H1 (cell line): ENCODE measurements around the gene ST6GALNAC5. TPM values are rescaled to one million over a fixed set of nuclear protein-coding genes. Genes with fewer than 3 reads are reported as not detected.

Source experiments
- CTCF ChIA-PET: fragments of 300-600 bp; sonication (Branson Sonifier 250); formaldehyde crosslinking; loops from one replicate; lab custom pipeline; 2021; ENCODE audit not compliant: partially characterized antibody; lab: Charles Lee
- POLR2A ChIA-PET: fragments of 300-600 bp; sonication (Branson Sonifier 250); formaldehyde crosslinking; loops from one replicate; lab custom pipeline; 2021; ENCODE audit warnings: inconsistent platforms; ENCODE audit not compliant: partially characterized antibody; lab: Charles Lee
- DNase-seq, 2 experiments: peaks; one replicate each; pipeline versions ENCODE4 v3.0.0 to v3.0.0-alpha.2; 2010 to 2022; ENCODE audit warnings: low spot score in 2 of 2, low read depth in 1 of 2, mixed read lengths in 1 of 2
- FAIRE-seq: peaks from 2 replicates; lab custom pipeline; 2011; peaks lifted over from hg19 to GRCh38; lab: Jason Lieb, UNC
- H2AFZ ChIP-seq: 2 replicates; pipeline ENCODE4 v1.8.1; 2012; ENCODE audit warnings: low read length, inconsistent platforms
- H2AK5ac ChIP-seq: 2 replicates; pipeline ENCODE4 v1.6.1; 2013; ENCODE audit warnings: low read depth, low read length
- H2BK120ac ChIP-seq: replicated peaks from 2 replicates; pipeline ENCODE3; 2013; ENCODE audit warnings: low read depth, low read length, inconsistent platforms
- H2BK12ac ChIP-seq: 2 replicates; pipeline ENCODE4 v1.6.1; 2013; ENCODE audit warnings: low read depth, low read length
- H2BK15ac ChIP-seq: 2 replicates; pipeline ENCODE4 v1.6.1; 2013; ENCODE audit warnings: low read length
- H2BK20ac ChIP-seq: 2 replicates; pipeline ENCODE4 v1.6.1; 2013; ENCODE audit warnings: low read length
- H2BK5ac ChIP-seq: 2 replicates; pipeline ENCODE4 v1.6.1; 2013; ENCODE audit warnings: low read depth, low read length
- H3K14ac ChIP-seq: 2 replicates; pipeline ENCODE4 v1.6.1; 2013; ENCODE audit warnings: inconsistent platforms; ENCODE audit not compliant: insufficient read length
- H3K18ac ChIP-seq: 2 replicates; pipeline ENCODE4 v1.6.1; 2013; ENCODE audit warnings: low read length; ENCODE audit errors: extremely low read depth
- H3K23ac ChIP-seq: 2 replicates; pipeline ENCODE4 v1.6.1; 2013; ENCODE audit warnings: inconsistent platforms; ENCODE audit not compliant: insufficient read length
- H3K23me2 ChIP-seq: 2 replicates; pipeline ENCODE4 v1.6.1; 2013; ENCODE audit warnings: low read depth, low read length
- H3K27ac ChIP-seq: 2 replicates; pipeline ENCODE4 v1.6.1; 2011; ENCODE audit warnings: low read depth, low read length, inconsistent platforms
- H3K27me3 ChIP-seq, 4 experiments: replicated peaks in 1 of 4; 1 replicate in 1 of 4; 2 replicates in 3 of 4; pipeline versions ENCODE4 v1.6.1 to v1.8.1; 2011 to 2013; ENCODE audit warnings: low read length in 3 of 4, mild to moderate bottlenecking in 3 of 4, inconsistent platforms in 2 of 4, mixed read lengths in 2 of 4, moderate library complexity in 1 of 4; ENCODE audit not compliant: control insufficient read depth in 3 of 4, insufficient read depth in 3 of 4; ENCODE audit errors: extremely low read depth in 1 of 4
- H3K36me3 ChIP-seq, 4 experiments: 2 replicates each; pipeline versions ENCODE4 v1.6.1 to v1.8.1; 2011 to 2013; ENCODE audit warnings: mild to moderate bottlenecking in 4 of 4, low read length in 3 of 4, moderate library complexity in 2 of 4, control low read depth in 1 of 4, inconsistent platforms in 1 of 4; ENCODE audit not compliant: insufficient read depth in 4 of 4, control insufficient read depth in 2 of 4
- H3K4ac ChIP-seq: replicated peaks from 2 replicates; pipeline ENCODE3; 2013; ENCODE audit warnings: low read length, low read depth, mixed read lengths, inconsistent platforms; ENCODE audit not compliant: insufficient read length
- H3K4me1 ChIP-seq, 4 experiments: replicated peaks in 1 of 4; 1 replicate in 1 of 4; 2 replicates in 3 of 4; pipeline versions ENCODE4 v1.6.1 to v1.8.1; 2011 to 2013; ENCODE audit warnings: low read length in 3 of 4, inconsistent platforms in 2 of 4, mixed read lengths in 1 of 4; ENCODE audit not compliant: insufficient read depth in 4 of 4, control insufficient read depth in 3 of 4
- H3K4me2 ChIP-seq, 2 experiments: 2 replicates each; pipeline versions ENCODE4 v1.6.1 to v1.8.1; 2011 to 2013; ENCODE audit warnings: low read depth in 2 of 2, low read length in 2 of 2, control low read depth in 1 of 2, inconsistent platforms in 1 of 2, mild to moderate bottlenecking in 1 of 2; ENCODE audit not compliant: insufficient read depth in 1 of 2
- H3K4me3 ChIP-seq, 4 experiments: fragments of 200-600, 300-600 bp in 1 of 4; sonication (generic), shearing (Covaris generic), sonication (Bioruptor Twin) in 1 of 4; 2 replicates each; pipeline versions ENCODE4 v1.5.1 to v1.8.1; 2011 to 2016; ENCODE audit warnings: low read length in 4 of 4, low read depth in 3 of 4, control low read depth in 2 of 4, inconsistent platforms in 2 of 4, mild to moderate bottlenecking in 2 of 4, mixed read lengths in 1 of 4, moderate library complexity in 1 of 4; ENCODE audit not compliant: insufficient read depth in 2 of 4; ENCODE audit errors: extremely low read depth in 1 of 4
- H3K56ac ChIP-seq: replicated peaks from 2 replicates; pipeline ENCODE3; 2013; ENCODE audit warnings: low read depth, mild to moderate bottlenecking, mixed read lengths, low read length, inconsistent platforms; ENCODE audit not compliant: insufficient read length
- H3K79me1 ChIP-seq: 2 replicates; pipeline ENCODE4 v1.6.1; 2013; ENCODE audit warnings: low read depth, low read length, control low read depth
- H3K79me2 ChIP-seq, 2 experiments: 2 replicates each; pipeline versions ENCODE4 v1.6.1 to v1.8.1; 2012 to 2013; ENCODE audit warnings: low read length in 2 of 2, mild to moderate bottlenecking in 2 of 2, inconsistent platforms in 1 of 2; ENCODE audit not compliant: insufficient read depth in 2 of 2, control insufficient read depth in 1 of 2
- H3K9ac ChIP-seq, 4 experiments: replicated peaks in 1 of 4; 1 replicate in 1 of 4; 2 replicates in 3 of 4; pipeline versions ENCODE4 v1.6.1 to v1.8.1; 2011 to 2013; ENCODE audit warnings: low read depth in 3 of 4, low read length in 3 of 4, control low read depth in 2 of 4, mild to moderate bottlenecking in 2 of 4, moderate library complexity in 2 of 4, inconsistent platforms in 1 of 4; ENCODE audit errors: extremely low read depth in 1 of 4
- H3K9me3 ChIP-seq, 2 experiments: 2 replicates each; pipeline versions ENCODE4 v1.6.1 to v1.8.1; 2012 to 2013; ENCODE audit warnings: mild to moderate bottlenecking in 2 of 2, moderate library complexity in 2 of 2, control low read depth in 1 of 2, inconsistent platforms in 1 of 2, low read depth in 1 of 2, low read length in 1 of 2, mixed read lengths in 1 of 2; ENCODE audit not compliant: insufficient read depth in 2 of 2
- H4K20me1 ChIP-seq, 2 experiments: replicated peaks in 1 of 2; 2 replicates each; pipeline versions ENCODE3 to v1.8.1; 2011 to 2013; ENCODE audit warnings: inconsistent platforms in 2 of 2, low read length in 2 of 2, mild to moderate bottlenecking in 1 of 2; ENCODE audit not compliant: insufficient read depth in 2 of 2, control insufficient read depth in 1 of 2
- H4K5ac ChIP-seq: 2 replicates; pipeline ENCODE4 v1.6.1; 2013; ENCODE audit warnings: low read length, low read depth, mixed read lengths, inconsistent platforms; ENCODE audit not compliant: insufficient read length
- H4K8ac ChIP-seq: 2 replicates; pipeline ENCODE4 v1.8.0; 2013; ENCODE audit warnings: mild to moderate bottlenecking, moderate library complexity, low read length, inconsistent platforms; ENCODE audit not compliant: insufficient read depth; ENCODE audit errors: extremely low read depth
- H4K91ac ChIP-seq: replicated peaks from 2 replicates; pipeline ENCODE3; 2013; ENCODE audit warnings: low read length, mixed read lengths, inconsistent platforms; ENCODE audit not compliant: insufficient read length
- ASH2L ChIP-seq: fragments of 200-600, 300-600 bp; sonication (generic); IDR thresholded peaks from one replicate; pipeline ENCODE4 v1.7.1; 2017; ENCODE audit warnings: low read length
- CBX8 ChIP-seq: fragments of 300-800, 300-1000 bp; sonication (generic); IDR thresholded peaks from 2 replicates; pipeline ENCODE4 v1.7.1; 2016; ENCODE audit warnings: low read depth, low read length, borderline replicate concordance
- E2F6 ChIP-seq: IDR thresholded peaks from 2 replicates; pipeline ENCODE4 v1.6.1; 2012; ENCODE audit warnings: inconsistent platforms
- HDAC6 ChIP-seq: IDR thresholded peaks from one replicate; pipeline ENCODE4 v1.7.1; 2012; ENCODE audit warnings: low read depth, mild to moderate bottlenecking, inconsistent platforms, low read length, moderate library complexity
- JUND ChIP-seq: IDR thresholded peaks from 2 replicates; pipeline ENCODE4 v1.6.1; 2011; ENCODE audit warnings: mild to moderate bottlenecking, improper control_type of control experiment, low read length
- KDM1A ChIP-seq: fragments of 200-600, 300-600 bp; sonication (generic); IDR thresholded peaks from 2 replicates; pipeline ENCODE4 v1.7.1; 2016; ENCODE audit warnings: mild to moderate bottlenecking, low read length, borderline replicate concordance
- SIN3A ChIP-seq, 2 experiments: IDR thresholded peaks in 1 of 2; conservative IDR thresholded peaks in 1 of 2; 2 replicates each; pipeline ENCODE4 v1.6.1; 2011 to 2012; ENCODE audit warnings: low read length in 2 of 2, improper control_type of control experiment in 1 of 2, low read depth in 1 of 2, mild to moderate bottlenecking in 1 of 2
- SP2 ChIP-seq: IDR thresholded peaks from 2 replicates; pipeline ENCODE4 v1.6.1; 2012; ENCODE audit warnings: mild to moderate bottlenecking, low read length, inconsistent platforms
- SRF ChIP-seq: IDR thresholded peaks from 2 replicates; pipeline ENCODE4 v1.6.1; 2011; ENCODE audit warnings: mild to moderate bottlenecking, low read depth, low read length, moderate library complexity
- TAF7 ChIP-seq: optimal IDR thresholded peaks from 2 replicates; pipeline ENCODE3; 2011; ENCODE audit warnings: low read depth, mild to moderate bottlenecking, inconsistent platforms, low read length, moderate library complexity, borderline replicate concordance
- TBP ChIP-seq: IDR thresholded peaks from 2 replicates; pipeline ENCODE4 v1.6.1; 2011; ENCODE audit warnings: low read depth, low read length, improper control_type of control experiment
- WGBS, 2 experiments: shearing (Covaris generic) in 1 of 2; methylation state at CpG; one replicate each; pipeline versions ENCODE4 v1.1.6 to v1.1.7; 2013 to 2015; ENCODE audit warnings: low lambda C conversion rate in 2 of 2, mixed read lengths in 2 of 2, inconsistent platforms in 1 of 2, low coverage in 1 of 2, missing lambda C conversion rate in 1 of 2; ENCODE audit not compliant: insufficient replicate concordance in 2 of 2, insufficient coverage in 1 of 2, insufficient read length in 1 of 2; ENCODE audit errors: extremely low coverage in 1 of 2, missing lambda C conversion rate in 1 of 2; 5-methylcytosine and 5-hydroxymethylcytosine counted together
- polyA plus RNA-seq, 7 experiments: library from polyadenylated mRNA; depleted of rRNA in 3 of 7; stranded (reverse) in 5 of 7; unstranded in 2 of 7; fragments of >200 nt in 5 of 7; fragments of 200-250 nt in 2 of 7; gene quantifications; 1 replicate in 5 of 7; 2 replicates in 1 of 7; 4 replicates in 1 of 7; pipeline versions ENCODE4 v1.2.1 to v1.2.3, GENCODE V29; 2011 to 2013; ENCODE audit warnings: missing spikeins in 2 of 7, mixed read lengths in 2 of 7
- total RNA-seq: library from RNA; stranded (reverse); fragmentation: NEBNext Ultra II Directional; extraction: Animal tissue kit (Norgen Biotek cat#: 25700); gene quantifications from 2 replicates; pipeline ENCODE4 v1.2.1, GENCODE V29; 2021

The ST6GALNAC5 gene
- total and polyA plus RNA-seq, 2 of the 8 experiments (the other 6 are each of a cell fraction or from before 2014, with no cell fraction given) = 6.2 to 7.3 TPM

- no peak overlapping the region for H2BK12ac ChIP-seq
- no peak overlapping the region for H2BK120ac ChIP-seq
- H2AFZ ChIP-seq = no peak overlapping the region
- H3K56ac ChIP-seq = no peak overlapping the region
- no peak overlapping the region for H3K27ac ChIP-seq
- peaks cover 0 to 2% (median 0%) of the 10 kb centered on the region in 4 experiments; a peak in 2 of 8 replicates for H3K36me3 ChIP-seq
- H2BK15ac ChIP-seq = no peak overlapping the region
- DNase-seq = no peak
- H2AK5ac ChIP-seq = no peak overlapping the region
- no peak for FAIRE-seq
- H3K4me3 ChIP-seq = no peak overlapping the region
- no peaks in the 10 kb centered on the region for H3K4me1 ChIP-seq
- no peak overlapping the region for H3K14ac ChIP-seq
- H4K5ac ChIP-seq = no peak overlapping the region
- H3K9me3 ChIP-seq = peaks cover under 1 to 1% of the 10 kb centered on the region in 2 experiments; a peak in 1 of 4 replicates
- no peak overlapping the region for H3K18ac ChIP-seq
- H4K91ac ChIP-seq = no peak overlapping the region
- no peaks in the 10 kb centered on the region for H3K79me2 ChIP-seq
- H4K20me1 ChIP-seq = no peaks in the 10 kb centered on the region
- H4K8ac ChIP-seq = no peak overlapping the region
- no peak overlapping the region for H2BK5ac ChIP-seq
- no peak overlapping the region for H3K4ac ChIP-seq
- H3K4me2 ChIP-seq = no peak overlapping the region
- CTCF ChIA-PET = no interaction called here
- H3K23me2 ChIP-seq = no peaks in the 10 kb centered on the region
- no peaks in the 10 kb centered on the region for H3K79me1 ChIP-seq
- no peak overlapping the region for H3K9ac ChIP-seq
- H3K23ac ChIP-seq = no peak overlapping the region
- H2BK20ac ChIP-seq = 0 out of 2 replicates have a peak overlapping the region, but pooled peaks have one; percentile 37
- H3K27me3 ChIP-seq = no peaks in the 10 kb centered on the region
- POLR2A ChIA-PET = no interaction called here
- 80% methylated on average over 3 of the region's 3 CpGs; no CpG with 5 or more reads in 1 of the 2 experiments for WGBS, 2 experiments
- TF ChIP-seq CBX8 (no peak), SRF (no peak), TBP (no peak), HDAC6 (no peak), JUND (no peak), SIN3A (conservative IDR thresholded peaks at IDR 0.05 in 1 of 2, IDR thresholded peaks at IDR 0.05 in 1 of 2; ENCODE audit: low read depth in 1 of 2, low read length in 2 of 2) (no peak), SP2 (no peak), TAF7 (no peak), KDM1A (no peak), E2F6 (no peak), ASH2L (no peak)
Observed at GRCh38 chr1:76925825-76926224, 58.5 kb downstream of the ST6GALNAC5 start.
